ENCODE measurements around the gene NT5C2.
"Not testable (repeated sequence)": the region's sequence is repeated elsewhere in the genome, so short reads cannot be mapped to it uniquely, and the experiment has no call there.

Gene NT5C2

GRCh38 chr10:103141950-103142349 lies 51.1 kb downstream of the NT5C2 start:
- TF ChIP-seq CTCF (IDR thresholded peaks at IDR 0.05; ENCODE audit: borderline replicate concordance, insufficient read depth, low read depth, low read length): no peak
- no peak overlapping the region for H3K4me3 ChIP-seq (ENCODE audit: low read depth, low read length)

- TF ChIP-seq CTCF (IDR thresholded peaks at IDR 0.05; ENCODE audit: borderline replicate concordance, insufficient read depth, low read depth, low read length): no peak
- no peak overlapping the region for H3K4me3 ChIP-seq (ENCODE audit: low read depth, low read length)
Measured at GRCh38 chr10:103140469-103140868, 52.6 kb downstream of the NT5C2 start.

GRCh38 chr10:103139803-103140202 lies 53.3 kb downstream of the NT5C2 start:
- no peak overlapping the region for H3K4me3 ChIP-seq (ENCODE audit: low read depth, low read length)
- no peak for TF ChIP-seq CTCF (IDR thresholded peaks at IDR 0.05; ENCODE audit: borderline replicate concordance, insufficient read depth, low read depth, low read length)

GRCh38 chr10:103135168-103135567 lies 57.9 kb downstream of the NT5C2 start:
- H3K4me3 ChIP-seq (ENCODE audit: low read depth, low read length): not testable (repeated sequence)

- TF ChIP-seq CTCF (IDR thresholded peaks at IDR 0.05; ENCODE audit: borderline replicate concordance, insufficient read depth, low read depth, low read length): no peak
- no peak overlapping the region for H3K4me3 ChIP-seq (ENCODE audit: low read depth, low read length)
Measured at GRCh38 chr10:103130910-103131309, 62.2 kb downstream of the NT5C2 start.

GRCh38 chr10:103130180-103130579 lies 62.9 kb downstream of the NT5C2 start:
- not testable (repeated sequence) for H3K4me3 ChIP-seq (ENCODE audit: low read depth, low read length)

- no peak overlapping the region for H3K4me3 ChIP-seq (ENCODE audit: low read depth, low read length)
- TF ChIP-seq CTCF (IDR thresholded peaks at IDR 0.05; ENCODE audit: borderline replicate concordance, insufficient read depth, low read depth, low read length): no peak
Measured at GRCh38 chr10:103127241-103127640, 65.8 kb downstream of the NT5C2 start.

GRCh38 chr10:103125323-103126267 lies 67.5 kb downstream of the NT5C2 start:
- no peak overlapping the region for H3K4me3 ChIP-seq (ENCODE audit: low read depth, low read length)
- no peak for TF ChIP-seq CTCF (IDR thresholded peaks at IDR 0.05; ENCODE audit: borderline replicate concordance, insufficient read depth, low read depth, low read length)
